GM12872 (cell line): Measurements from ENCODE around the gene CCDC85C.

ENCODE experiments used
- TF ChIP-seq, protein P1 (sequence below): IDR thresholded peaks from 3 replicates; pipeline ENCODE4 v1.5.1; 2011; ENCODE audit warnings: low read depth, mild to moderate bottlenecking, low read length, moderate library complexity; ENCODE audit not compliant: insufficient read depth

CCDC85C gene

DNA sequence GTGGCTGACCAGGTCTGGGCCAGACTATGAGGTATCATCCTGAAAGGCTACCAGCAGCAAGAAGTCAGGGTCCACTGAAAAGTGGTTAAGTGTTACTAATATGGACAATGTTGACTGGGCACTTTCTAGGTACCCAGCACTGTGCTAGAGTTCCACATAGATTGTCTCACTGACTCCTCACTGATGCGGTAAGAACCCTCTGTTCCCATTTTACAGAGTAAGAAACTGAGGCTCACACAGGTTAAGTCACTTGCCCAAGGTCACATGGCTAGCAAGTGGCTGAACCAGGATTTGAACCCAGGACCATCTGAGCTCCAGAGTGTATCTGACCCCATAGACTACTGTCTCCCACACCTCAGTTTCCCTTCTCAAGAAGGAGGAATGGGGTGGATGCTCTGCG lies 4.6 kb upstream of the CCDC85C start:
- TF ChIP-seq, protein P1, sequence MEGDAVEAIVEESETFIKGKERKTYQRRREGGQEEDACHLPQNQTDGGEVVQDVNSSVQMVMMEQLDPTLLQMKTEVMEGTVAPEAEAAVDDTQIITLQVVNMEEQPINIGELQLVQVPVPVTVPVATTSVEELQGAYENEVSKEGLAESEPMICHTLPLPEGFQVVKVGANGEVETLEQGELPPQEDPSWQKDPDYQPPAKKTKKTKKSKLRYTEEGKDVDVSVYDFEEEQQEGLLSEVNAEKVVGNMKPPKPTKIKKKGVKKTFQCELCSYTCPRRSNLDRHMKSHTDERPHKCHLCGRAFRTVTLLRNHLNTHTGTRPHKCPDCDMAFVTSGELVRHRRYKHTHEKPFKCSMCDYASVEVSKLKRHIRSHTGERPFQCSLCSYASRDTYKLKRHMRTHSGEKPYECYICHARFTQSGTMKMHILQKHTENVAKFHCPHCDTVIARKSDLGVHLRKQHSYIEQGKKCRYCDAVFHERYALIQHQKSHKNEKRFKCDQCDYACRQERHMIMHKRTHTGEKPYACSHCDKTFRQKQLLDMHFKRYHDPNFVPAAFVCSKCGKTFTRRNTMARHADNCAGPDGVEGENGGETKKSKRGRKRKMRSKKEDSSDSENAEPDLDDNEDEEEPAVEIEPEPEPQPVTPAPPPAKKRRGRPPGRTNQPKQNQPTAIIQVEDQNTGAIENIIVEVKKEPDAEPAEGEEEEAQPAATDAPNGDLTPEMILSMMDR = no peak

DNA sequence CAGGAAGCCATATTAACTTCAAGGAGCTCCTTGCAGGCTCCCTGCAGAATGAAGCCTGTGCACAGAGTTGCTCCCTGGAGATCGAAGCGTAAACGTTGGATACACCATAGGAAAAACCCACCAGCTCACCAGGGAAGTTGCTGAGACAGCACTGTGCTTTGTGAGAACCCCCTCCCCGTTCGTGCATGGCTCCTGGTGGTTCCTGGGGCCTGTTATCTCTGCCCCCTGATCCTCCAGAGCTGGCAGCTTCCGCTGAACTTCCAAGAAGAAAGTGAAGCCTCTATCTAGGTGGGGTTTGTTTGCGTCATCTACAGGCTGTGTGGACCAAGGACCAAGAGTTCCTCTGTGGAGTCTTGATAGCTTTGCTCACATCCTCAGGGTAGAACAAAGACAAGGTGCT lies 2.4 kb upstream of the CCDC85C start:
- TF ChIP-seq, protein P1 = no peak

DNA sequence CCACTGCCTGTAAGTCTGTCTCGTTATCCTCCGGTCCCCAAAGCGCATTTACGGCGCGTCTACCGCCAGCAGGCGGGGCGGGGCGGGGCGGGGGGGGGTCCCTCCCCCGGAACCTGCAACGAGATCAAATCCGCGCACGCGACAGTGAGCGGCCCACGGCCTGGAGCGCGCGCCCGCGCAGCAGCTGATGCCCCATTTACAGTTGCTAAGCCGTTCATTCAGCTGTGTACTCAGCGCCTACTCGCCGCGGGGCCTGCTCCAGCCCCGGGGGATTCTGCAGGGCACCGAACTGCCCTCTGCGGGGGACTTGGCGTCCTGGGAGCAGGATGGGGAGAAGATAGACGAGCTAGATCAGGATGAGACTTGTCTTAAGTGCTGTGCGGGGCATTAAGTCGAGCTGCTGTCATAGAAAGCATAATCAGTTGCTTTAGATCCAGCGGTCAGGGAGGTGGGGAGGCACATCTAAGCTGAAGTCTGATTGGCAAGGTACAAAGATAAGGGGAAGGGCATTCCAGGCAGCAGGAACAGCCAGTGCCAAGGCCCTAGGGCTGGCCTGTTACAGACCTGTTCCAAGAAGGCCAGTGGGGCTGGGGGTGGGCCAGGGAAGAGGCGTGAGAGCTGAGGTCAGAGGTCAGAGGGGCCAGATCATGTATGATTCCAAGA lies 1.4 kb upstream of the CCDC85C start:
- TF ChIP-seq, protein P1 = no peak

GRCh38 chr14:99604766-99605298 lies 825 bp upstream of the CCDC85C start:
- TF ChIP-seq, protein P1 = no peak

DNA sequence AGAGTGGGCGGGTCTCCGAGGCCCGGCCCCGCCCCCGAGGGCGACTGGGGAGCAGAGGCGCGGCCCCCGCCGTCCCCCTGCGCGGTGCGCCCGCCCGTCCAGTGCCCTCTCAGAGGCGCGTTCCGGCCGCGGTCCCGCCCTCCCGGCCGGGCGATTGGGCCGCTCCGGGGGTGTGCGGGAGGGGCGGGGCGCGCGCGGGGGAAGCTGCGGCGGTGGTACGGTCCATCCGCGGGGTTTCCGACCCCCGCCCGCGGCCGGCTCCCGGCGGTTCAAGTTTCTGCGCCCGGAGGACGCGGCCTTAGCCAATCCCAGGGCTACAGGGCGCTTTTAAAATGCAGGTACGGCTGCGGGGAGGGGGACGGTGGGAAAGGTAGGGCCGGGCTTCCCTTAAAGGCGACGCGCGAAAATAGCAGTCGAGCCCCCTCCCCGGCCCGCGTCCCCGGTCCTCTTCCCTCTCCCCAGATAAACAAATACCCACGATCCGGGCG lies 315 bp upstream of the CCDC85C start:
- TF ChIP-seq, protein P1 = no peak

GRCh38 chr14:99602788-99603415 lies 1.1 kb downstream of the CCDC85C start:
- TF ChIP-seq, protein P1 = no peak

GRCh38 chr14:99602054-99602787 lies 1.8 kb downstream of the CCDC85C start:
- TF ChIP-seq, protein P1 = no peak
